ENCODE data around the gene PHLDB1.

PHLDB1 gene

GRCh38 chr11:118640332-118641154 lies 33.1 kb downstream of the PHLDB1 start:
- no peak for DNase-seq (ENCODE audit: low spot score)

- no peak for DNase-seq (ENCODE audit: low spot score)
Observed at GRCh38 chr11:118641397-118642019, 34.1 kb downstream of the PHLDB1 start.

DNA sequence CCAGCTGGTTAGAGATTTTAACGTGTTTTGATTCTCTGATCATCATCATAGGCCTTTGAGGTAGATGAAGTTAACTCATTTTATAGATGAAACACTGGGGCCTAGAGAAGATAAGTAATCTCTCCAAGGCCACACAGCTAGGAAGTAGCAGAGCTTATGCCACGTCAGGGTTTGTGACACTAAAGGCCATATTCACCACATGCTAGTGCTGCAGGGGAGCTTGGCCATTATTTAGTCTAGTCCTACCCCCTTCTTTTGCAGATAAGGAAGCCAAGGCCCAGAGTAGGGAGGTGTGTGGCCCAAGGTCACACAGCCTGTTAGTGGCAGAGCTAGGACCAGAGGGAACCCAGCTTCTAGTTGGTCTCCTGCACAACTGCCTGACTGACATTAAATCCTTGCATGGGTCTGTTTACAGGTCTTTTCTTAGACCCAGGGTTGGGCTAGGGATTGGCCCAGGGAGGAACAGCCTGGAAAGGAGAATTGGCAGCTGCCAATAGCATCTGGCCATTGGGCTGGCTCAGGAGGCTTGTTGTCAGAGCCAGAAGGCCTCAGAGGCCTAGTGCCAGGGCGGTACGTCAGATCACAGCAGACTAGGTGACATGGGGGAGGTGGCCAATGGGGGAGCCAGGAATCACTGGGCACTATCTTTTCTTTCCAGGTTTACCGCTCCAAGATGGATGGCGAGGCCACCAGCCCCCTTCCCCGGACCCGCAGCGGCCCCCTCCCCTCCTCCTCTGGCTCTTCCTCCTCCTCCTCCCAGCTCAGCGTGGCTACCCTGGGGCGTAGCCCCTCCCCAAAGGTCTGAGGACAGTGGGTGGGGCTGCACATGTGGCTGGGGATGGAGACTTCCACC lies 36.0 kb downstream of the PHLDB1 start:
- no peak for DNase-seq (ENCODE audit: low spot score)

GRCh38 chr11:118643995-118644345 lies 36.6 kb downstream of the PHLDB1 start:
- DNase-seq (ENCODE audit: low spot score) = no peak

DNA sequence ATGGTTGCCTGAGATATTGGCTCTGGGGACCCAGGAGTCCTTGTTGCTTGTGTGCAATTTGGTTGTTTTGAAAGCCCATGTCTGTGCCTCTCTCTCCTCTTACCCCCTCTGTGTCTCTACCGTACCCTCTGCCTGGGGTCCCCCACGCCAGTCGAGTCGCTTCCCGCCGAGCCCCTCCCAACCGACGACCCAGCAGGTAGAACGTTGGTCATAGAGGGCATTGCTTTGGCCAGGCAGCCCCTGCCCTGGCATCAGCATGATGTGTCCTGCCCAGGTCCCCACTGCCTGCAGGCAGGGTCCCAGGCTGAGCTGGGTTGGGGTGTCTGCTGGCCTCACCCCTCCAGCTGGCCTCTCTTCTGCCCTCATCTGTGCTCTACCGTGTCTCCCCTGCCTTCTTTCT lies 37.1 kb downstream of the PHLDB1 start:
- no peak for DNase-seq (ENCODE audit: low spot score)

- no peak for DNase-seq (ENCODE audit: low spot score)
Observed at GRCh38 chr11:118645066-118645715, 37.8 kb downstream of the PHLDB1 start.

GRCh38 chr11:118646393-118646792 lies 39.0 kb downstream of the PHLDB1 start:
- no peak for DNase-seq (ENCODE audit: low spot score)

GRCh38 chr11:118648291-118648690 lies 40.9 kb downstream of the PHLDB1 start:
- no peak for DNase-seq (ENCODE audit: low spot score)

DNA sequence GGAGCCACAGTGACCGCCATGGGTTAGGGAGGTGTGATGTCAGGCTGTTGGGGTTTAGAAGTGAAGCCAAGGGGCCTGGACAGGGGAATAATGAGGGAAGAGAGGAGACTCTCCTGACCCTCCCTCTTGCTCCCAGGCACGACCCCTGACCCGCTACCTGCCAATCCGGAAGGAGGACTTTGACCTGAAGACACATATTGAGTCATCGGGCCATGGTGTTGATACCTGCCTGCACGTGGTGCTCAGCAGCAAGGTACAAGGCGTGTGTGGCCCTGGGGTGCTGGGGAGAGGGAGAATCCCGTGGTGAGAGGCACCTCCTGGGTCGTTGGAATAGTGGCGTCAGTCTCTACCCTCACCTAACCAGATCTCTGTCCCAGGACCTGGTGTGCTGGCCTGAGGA lies 42.5 kb downstream of the PHLDB1 start:
- no peak for DNase-seq (ENCODE audit: low spot score)

DNA sequence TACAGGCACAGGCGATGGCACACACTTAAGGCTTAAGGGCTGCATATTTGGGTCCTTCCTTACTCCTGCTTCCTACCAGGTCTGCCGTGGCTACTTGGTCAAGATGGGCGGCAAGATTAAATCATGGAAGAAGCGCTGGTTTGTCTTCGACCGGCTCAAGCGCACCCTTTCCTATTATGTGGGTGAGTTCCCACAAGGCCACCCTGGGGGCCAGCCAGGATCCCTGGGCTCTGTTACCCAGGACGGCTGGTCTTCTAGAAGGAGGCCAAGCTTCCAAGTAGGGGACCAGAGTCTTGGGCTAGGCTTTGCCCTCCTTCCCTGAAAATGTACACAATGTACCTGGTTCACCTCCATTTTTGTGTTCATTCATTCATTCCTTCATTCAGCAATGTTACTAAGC lies 43.0 kb downstream of the PHLDB1 start:
- DNase-seq (ENCODE audit: low spot score) = no peak

- no peak for DNase-seq (ENCODE audit: low spot score)
Observed at GRCh38 chr11:118651820-118652219, 44.4 kb downstream of the PHLDB1 start.

DNA sequence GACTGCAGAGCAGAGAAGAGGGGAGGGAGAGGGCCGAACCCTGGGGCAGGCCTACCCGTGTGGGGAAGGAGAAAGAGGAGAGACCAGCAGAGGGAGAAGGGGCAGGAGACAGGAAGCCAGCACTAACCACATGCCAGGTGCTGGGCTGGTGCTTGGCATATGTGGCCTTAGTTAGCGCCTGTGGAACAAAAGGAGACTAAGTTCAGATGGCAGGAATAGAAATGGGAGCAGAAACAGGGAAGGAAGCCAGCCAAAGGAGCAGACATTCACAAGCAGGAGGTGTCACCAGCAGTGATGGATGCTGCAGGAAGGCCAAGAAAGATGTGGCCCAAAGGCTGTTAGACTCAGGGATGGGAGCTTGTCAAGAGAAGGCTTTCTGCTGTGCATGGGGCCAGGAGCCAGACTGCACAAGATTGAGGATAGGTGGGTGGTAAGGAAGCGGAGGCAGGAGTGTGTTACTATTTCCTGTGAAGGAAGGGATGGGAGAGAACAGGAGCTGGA lies 45.3 kb downstream of the PHLDB1 start:
- peak; percentile 58 for DNase-seq (ENCODE audit: low spot score)

GRCh38 chr11:118653684-118654390 lies 46.4 kb downstream of the PHLDB1 start:
- no peak for DNase-seq (ENCODE audit: low spot score)

DNA sequence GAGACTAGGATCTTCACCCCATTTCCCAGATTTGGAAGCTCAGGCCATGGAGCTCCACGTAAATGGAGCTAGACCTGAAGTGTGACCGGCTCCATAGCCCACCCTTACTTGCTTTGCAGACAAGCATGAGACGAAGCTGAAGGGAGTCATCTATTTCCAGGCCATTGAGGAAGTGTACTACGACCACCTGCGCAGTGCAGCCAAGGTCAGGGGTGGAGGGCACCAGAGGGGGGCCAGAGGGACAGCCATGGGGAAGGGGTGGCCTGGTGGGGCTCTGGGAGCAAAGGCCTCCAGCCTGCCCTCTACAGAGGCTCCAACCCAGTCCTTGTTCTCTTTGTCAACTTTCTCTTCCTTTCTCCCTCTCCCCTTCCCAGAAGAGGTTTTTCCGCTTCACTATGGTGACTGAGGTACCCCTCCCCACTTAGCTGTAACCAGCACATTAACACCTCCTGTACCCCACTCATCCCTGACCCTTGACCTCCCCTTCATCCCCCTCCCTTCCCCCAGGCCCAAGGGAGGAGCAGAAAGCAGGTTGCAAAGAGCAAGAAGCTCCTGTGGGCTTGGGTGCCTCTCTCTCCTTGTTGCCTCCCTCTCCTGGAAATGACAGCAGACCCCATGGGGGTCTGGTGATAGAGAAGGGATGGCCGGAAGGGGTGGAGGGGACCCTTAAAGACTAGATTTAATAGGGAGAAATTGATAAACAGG lies 48.2 kb downstream of the PHLDB1 start:
- DNase-seq (ENCODE audit: low spot score) = no peak

GRCh38 chr11:118656563-118657165 lies 49.2 kb downstream of the PHLDB1 start:
- no peak for DNase-seq (ENCODE audit: low spot score)

- DNase-seq (ENCODE audit: low spot score) = no peak
Observed at GRCh38 chr11:118657238-118657637, 49.8 kb downstream of the PHLDB1 start.

DNA sequence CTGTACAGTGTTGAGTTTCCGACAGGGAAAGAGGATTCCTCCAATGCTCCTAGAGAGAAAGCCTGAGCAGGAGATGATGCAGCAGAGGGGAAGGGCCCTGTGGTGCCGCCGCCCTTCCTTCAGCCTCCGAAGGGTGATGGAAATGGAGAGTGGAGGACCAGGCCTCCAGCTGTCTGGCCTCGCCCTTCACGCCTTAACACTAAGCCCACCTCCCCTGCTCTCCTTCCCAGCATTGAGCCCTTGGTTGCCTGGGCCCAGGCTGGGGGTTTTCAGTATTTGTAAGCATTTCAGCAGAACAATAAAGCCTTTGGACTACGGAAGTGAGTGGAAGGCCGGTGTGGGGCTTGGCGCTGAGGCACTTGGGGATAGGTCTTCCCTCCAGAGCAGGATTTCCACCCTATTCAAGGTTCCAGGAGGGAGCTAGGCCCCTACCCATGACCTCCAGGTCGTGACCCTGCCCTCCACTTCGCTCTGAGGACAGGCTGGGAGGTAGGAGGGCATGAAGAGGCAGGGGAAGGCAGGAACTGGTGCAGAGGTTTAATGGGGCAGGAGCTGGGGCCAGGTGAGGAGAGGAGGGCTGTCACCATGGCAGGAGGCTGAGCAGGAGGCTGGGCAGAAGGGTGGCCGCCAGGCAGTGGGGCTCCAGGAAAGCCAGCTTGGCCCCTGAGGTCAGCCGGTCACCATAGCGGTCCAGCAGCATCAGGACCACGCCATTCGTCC lies 50.5 kb downstream of the PHLDB1 start:
- no peak for DNase-seq (ENCODE audit: low spot score)

GRCh38 chr11:118658429-118659313 lies 51.3 kb downstream of the PHLDB1 start:
- DNase-seq (ENCODE audit: low spot score) = no peak
